NCI-H345 treated with DMSO at 0.1 percent for 48 hours (cell line): Measurements from ENCODE around the gene THBS4.

Experiments
- DNase-seq: peaks from one replicate; lab custom pipeline; 2025; ENCODE audit not compliant: unreplicated experiment; lab: John Stamatoyannopoulos, UW

The THBS4 gene

DNA sequence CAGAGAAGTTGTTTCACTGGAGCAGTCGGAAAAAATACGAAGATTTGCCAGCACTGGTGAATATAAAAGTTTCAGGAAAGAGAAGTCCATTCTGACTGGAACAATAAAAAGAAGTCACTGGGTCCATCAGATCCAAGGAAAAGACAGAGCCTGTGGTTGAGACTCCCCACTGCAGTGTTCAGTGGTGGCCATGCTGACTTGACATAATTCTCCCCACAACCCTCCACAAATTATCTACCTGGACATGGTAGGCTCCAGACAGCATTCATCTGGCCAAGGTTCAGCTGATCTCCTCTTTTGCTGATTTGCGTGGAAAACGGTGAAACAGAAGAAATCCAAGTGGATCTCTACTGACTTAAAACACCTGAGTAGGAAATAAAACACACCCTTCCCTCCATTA is 8.0 kb downstream of the THBS4 start:
- DNase-seq: no peak

DNA sequence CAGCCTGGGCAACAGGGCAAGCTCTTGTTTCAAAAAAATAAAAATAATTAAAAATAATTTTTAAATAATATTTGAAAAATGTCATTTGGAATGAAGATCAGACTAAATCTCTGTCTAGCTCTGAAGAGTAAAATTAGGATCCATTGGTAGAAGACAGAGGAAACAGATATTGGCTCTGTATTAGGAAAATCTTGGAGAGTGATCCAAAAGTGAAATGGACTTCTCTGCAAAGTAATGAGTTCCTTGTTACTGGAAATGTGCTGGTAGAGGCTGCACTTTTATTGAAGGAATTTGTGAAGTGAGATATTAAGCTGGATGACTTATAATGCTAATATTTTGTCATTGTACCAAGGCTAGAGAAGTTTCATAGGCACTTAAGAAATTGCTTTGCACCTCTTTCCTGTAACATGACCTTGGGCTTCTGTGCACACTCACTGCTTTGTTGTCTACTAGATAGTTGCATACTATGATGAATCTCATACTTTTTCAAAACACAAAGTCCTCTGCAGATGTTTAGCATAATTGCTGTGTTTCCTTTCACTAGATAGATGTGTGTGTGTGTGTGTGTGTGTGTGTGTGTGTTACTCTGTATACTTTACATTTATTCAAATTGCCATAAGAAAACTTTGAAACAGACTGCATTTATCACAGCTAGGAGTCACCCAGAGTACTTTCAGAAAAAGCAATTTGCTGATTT is 13.1 kb downstream of the THBS4 start:
- no peak for DNase-seq

DNA sequence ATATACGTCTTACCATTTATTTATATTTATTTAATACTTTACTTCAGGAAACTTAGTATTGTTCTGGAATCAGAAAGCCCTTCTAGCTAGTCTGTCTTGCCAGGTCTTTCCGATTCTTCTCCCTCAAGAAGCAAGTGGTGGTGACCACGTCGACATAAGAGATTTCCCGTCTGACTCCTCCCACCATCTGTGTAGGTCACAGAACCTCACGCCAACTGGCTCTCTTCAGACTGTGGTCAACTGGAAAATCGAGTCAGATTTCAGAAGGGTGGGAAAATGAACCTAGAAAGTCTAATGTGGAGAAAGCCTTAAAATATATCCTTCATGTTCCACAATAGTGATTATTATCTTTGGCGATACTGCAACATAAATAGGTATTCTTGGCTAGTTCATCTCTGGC is 17.3 kb downstream of the THBS4 start:
- no peak for DNase-seq

DNA sequence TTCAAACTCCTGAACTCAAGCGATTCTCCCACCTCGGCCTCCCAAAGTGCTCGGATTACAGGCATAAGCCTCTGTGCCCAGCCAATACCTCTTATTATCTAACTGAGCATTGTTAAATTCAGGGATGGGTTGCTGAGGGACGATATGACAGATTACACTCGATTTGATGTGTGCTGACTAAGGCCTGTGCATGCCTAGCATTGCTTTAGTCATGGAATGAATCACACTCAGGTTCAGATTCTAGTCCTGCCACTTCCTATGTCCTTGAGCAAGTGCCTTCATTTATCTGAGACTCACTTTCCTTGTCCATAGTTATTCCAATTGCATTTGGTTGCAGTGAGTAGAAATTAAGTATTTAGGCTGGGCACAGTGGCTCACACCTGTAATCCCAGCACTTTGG is 19.5 kb downstream of the THBS4 start:
- no peak for DNase-seq

DNA sequence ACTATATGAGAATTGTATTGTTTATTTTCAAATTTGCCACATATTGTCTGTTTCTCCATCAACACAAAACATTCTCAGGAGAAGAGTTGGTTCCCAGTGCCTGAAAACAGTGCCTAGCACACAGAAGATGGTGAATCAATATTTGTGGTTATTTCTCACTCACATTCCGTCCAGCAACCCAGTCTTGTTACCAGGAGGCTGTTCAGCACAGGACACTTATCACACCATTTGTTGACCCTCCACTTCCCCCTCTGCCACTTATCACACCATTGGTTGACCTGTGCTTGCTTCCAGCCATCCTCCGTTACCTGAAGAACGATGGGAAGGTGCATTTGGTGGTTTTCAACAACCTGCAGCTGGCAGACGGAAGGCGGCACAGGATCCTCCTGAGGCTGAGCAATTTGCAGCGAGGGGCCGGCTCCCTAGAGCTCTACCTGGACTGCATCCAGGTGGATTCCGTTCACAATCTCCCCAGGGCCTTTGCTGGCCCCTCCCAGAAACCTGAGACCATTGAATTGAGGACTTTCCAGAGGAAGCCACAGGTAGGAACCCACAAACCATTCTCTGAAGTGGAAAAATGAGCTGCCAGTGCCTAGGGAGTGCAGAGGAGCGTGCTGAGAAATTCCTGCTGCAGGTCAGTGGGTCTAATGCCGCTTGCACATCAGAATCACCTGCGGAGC is 20.5 kb downstream of the THBS4 start:
- DNase-seq: peak; percentile 59

DNA sequence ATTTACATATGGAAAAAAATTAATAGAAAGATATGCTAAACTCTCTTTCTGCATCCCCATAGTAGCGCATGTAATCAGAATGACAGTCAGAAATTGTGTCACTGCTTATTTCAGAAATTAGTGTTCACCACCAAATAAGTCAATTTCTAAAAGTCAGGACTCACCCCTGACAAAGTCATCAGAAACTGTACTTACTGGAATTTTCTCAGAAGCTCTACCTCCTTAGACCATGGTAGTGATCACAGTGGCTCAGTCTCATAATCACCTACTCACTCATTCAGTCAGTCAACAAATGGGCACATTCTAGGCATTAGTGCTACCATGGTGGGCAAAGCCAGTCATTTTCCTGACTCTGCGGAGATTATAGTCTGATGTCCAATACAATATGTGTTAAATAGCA is 22.0 kb downstream of the THBS4 start:
- DNase-seq: no peak

DNA sequence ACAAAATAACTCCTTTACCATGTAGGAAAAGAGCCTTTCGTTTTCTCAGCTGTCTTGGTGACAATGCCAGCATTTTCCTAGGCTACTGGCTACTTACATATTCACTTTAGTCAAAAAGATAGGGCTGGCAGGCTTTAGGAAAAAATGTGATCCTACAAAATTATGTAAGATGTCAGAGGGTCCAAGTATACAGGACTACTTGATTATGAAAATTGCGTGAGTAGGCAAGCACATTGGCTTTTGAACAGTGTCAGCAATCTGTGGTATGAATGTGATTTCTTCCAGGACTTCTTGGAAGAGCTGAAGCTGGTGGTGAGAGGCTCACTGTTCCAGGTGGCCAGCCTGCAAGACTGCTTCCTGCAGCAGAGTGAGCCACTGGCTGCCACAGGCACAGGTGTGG is 22.8 kb downstream of the THBS4 start:
- DNase-seq: no peak

DNA sequence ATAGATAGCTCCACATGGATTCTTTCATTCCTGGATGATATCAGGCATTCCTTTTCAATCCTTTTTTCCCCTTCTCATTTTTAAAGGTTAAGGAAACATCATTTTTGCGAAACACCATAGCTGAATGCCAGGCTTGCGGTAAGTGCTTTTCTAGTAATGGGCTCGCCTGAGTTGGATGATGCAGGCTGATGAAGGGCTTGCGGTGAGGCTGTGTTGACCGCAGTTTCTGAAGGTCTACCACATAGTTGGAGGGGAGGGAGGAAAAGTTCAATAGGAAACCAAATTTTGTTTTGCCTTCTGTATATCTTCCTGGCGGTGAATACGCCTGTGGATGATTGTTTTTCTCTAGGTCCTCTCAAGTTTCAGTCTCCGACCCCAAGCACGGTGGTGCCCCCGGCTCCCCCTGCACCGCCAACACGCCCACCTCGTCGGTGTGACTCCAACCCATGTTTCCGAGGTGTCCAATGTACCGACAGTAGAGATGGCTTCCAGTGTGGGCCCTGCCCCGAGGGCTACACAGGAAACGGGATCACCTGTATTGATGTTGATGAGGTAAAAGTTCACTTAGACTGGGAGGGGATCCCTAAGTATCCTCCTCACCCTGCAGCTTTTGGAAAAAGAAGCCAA is 24.3 kb downstream of the THBS4 start:
- no peak for DNase-seq

DNA sequence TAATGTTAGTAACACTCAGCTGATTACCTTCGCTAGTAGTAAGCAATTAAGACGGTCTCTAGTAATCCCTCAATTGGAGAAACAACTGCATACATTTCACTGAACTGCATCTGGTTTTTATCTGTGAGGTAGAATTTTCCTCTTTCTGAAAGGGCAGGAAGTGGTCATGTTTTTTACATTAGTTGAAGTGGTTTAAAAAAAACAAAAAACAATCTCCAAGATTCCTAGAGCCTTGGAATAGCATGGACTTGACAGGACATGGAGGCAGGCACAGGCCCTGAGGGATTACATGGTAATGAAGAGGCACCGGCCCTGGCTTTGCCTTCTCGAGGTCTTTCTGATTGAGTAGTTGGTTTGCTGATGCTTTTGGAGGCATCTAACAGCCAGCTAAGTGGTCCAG is 25.8 kb downstream of the THBS4 start:
- DNase-seq: no peak

DNA sequence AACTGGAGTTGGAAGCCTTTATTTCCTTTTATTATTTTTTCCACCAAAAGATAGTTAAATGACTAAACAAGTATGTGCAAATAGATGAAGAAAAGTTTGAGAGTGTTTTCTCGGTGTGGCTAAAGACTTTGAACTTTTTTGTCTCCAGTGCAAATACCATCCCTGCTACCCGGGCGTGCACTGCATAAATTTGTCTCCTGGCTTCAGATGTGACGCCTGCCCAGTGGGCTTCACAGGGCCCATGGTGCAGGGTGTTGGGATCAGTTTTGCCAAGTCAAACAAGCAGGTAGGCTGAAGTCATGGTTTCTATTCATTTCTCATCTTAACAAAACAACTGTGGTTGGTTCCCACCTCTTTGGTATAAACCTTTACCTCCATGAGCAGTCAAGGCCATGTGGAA is 26.4 kb downstream of the THBS4 start:
- DNase-seq: no peak

DNA sequence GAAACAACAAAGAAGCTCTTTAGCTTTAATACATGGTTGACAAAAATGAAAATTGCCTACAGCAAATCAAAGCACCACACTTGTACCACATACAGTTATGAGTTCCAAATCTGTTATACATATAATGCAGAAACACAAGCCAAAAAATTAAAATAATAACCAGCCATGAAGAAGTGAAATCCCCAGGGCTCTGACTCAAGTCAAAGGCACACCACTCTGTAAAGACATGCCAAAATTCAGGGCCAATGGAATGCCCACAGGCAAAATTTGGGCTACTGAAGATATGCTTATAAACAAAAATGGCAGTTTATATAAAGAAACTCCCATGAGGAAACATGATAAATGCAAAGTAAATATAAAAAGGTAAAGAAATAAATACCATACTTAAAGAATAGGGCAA is 29.0 kb downstream of the THBS4 start:
- DNase-seq: no peak

DNA sequence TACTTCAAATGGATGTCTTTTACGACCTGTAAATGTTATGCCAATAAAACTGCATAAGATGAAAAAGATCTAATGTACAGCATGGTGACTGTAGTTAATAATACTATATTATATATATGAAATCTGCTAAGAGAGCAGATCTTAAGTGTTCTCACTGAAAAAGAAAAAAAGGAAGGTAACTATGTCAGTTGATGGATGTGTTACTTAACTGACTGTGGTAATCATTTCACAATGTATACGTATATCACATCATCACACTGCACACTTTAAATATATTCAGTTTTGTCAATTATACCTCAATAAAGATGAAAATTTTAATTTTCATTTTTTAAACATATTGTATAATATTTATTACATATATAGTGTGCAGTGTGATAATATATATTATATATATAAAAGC is 31.9 kb downstream of the THBS4 start:
- no peak for DNase-seq

DNA sequence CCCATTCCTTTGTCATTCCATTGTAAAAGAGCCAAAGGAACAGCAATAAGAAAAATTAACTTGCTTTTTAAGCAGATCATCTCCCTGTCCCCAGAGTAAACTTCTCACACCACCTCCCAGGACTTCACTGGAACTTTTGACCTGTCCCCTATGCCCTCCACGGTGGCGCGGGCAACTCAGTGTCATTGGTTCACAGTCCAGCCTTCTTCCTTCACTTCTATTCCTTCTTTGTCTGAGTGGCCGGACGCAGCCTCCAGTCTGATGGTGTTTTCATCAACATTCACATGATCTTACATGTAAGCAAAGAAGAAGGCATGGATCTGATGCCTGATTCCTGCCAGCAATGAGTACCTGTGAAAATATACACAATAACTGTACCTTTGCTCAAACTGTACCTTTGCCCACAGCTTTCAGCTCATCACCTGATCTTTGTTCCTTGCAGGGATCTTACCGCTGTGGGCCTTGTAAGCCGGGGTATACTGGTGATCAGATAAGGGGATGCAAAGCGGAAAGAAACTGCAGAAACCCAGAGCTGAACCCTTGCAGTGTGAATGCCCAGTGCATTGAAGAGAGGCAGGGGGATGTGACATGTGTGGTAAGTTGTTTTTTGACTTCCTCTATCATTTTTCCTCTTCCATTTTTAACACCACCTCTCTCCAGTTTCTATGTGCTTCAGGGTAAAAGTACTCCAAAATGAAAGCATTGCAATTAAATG is 32.5 kb downstream of the THBS4 start:
- DNase-seq: no peak

DNA sequence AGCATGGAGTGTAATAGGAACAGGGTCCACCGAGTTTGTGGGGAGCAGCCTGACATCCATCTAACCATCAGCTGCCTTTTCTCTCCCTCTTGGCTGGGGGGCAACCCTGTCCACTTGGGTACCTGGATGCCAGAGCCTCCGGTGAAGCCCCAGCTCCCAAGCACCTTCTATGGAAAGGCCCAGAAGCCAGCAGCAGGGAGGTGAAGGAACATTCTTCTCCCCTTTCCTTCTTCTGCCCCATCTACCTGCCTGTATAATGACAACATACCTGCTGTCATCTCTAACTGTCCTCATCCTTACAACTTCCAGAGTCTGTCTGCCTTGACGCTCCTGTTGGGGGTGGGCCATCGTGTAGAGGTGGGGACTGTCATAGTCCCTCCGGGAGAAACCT is 33.1 kb downstream of the THBS4 start:
- DNase-seq: no peak

DNA sequence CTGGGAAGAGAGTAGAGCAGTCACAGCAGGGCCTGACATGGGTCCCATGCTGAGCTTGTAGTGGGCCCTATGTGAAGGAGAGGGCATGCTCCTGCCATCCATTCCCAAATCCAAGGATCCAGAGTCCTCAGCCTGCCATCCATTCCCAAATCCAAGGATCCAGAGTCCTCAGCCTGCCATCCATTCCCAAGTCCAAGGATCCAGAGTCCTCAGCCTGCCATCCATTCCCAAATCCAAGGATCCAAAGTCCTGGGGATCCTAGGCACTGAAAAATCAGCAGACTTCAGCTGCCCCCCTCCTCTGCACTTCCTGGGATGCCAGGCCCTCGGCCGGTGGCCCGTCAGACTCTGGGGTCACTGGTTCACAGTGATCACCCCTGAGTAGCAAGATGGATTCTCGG is 33.6 kb downstream of the THBS4 start:
- no peak for DNase-seq

DNA sequence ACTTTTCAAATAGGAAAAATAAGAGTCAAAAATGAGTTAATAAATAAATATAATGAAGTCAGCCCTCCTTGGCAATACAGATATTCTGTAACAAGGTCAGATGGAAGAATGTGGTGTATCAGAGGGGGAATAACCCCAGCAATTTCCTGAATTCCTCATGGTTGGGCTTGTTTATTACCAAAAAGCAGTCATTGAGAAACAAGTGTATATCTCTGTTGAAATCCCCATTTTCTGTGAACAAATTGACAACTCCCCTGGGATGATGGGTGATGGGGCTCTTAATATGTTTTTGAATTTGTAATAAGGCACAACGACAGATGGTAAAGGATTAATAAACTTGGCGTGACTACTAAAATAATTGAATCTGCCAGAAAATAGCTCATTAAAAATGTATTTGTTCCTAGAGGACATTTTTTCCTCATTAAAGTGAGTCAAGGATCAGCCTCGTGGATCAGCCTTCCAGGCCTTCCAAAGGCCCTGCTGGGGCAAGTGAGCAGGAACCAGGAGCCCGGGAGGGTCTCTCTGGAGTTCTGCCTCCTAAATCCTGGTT is 34.2 kb downstream of the THBS4 start:
- DNase-seq: no peak

DNA sequence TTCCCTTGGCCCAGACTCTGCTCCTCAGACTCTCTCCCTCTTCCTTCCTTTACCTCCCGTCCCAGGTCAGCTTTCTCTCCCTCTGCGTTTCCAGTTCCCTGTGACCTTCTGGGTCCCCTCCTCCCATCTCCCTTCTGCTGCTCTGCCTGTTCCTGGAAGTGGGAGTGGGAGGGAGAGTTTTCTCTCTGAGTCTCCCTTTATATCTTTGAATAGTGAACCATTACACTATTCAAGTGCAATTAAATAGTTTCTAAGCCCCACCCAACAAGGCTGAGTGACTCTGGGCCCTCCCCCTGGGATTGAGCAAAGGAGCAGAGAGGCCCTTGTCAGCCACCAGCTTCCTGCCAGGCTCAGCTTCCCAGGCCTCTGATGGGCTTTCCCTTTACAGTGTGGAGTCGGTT is 34.8 kb downstream of the THBS4 start:
- DNase-seq: no peak

DNA sequence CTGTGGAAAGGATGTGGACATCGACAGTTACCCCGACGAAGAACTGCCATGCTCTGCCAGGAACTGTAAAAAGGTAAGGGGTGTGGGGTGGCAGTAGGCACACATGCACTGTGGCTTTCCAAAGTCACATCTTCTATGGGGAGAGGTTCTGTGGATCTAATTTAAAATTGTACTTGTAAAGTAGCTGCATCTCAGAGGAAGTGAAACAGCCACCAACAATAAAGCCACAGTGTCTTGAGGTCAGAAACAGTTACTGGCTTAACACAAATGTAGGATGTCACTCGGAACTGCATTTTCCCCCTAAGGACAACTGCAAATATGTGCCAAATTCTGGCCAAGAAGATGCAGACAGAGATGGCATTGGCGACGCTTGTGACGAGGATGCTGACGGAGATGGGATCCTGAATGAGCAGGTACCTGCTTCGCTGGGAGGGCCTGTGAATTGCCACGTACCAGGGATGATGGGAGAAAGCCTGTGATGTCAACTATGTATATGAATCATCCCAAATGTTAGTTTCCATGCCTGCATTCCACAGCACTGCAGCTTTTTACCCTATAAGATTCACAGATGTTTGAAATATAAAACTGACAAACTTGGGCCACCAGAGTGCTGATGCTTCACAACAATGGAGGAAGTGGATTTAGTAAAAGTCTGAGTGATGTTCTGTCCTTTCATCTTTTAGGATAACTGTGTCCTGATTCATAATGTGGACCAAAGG is 35.3 kb downstream of the THBS4 start:
- no peak for DNase-seq

DNA sequence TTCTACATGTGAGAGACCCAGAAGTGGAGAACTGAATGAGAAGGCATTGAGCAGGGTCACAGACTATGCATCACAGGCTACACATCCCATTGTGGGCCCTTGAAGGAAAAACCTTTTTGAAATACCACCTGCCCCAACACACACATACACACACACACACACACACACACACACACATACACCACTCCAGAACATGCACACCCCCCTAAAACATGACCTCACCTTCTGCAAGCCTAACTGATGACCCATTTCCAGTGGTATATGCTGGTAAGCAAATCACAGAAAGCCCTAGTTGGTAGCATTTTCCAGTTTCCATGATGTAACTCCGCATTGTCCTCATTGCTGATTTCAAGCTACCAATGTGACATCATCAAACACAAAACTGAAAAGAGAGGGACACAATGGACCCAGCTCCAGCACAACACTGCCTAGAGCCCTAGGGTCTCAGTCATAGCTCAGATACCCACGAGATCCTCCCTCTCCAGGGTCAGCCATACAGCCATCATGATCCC is 36.4 kb downstream of the THBS4 start:
- no peak for DNase-seq

DNA sequence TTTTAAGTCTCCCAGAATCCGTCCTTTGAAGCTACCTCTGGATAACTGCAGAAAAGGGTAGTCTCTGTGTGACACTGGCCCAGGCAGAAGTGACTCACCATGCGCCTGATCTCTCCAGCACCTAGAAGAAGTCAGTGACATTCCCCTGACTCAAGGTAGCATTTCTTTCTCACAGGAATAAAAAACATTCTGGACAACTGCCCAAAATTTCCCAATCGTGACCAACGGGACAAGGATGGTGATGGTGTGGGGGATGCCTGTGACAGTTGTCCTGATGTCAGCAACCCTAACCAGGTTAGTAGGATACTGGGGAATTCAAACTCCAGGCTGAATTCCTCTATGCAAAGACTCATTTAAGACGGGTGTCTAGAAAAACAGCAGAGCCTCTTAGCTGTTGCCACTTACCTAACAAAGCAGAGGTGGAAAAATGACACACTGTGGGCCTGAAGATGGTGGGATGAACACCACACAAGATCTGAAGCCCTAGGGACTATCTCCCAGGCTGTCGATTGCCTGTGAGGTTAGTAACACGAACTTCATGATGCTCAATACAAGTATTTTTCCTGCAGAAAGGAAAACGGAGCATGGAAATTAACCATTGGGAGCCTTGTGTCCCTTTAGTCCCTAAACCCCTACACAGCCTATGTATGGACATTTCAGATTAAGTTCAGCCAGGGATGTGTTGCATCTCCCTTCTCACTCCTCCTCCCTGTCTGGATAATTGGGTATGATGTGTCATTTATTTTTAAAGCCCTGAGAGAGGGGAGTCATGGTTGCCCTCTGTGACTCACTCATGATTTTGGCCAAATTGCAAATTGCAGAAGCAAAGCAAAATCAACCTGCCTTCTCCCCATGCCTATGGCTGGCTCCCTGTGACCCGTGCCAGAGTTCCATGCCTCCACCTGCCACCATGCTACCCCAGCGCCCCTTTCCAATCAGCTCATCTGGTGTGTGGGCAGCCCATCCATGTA is 37.2 kb downstream of the THBS4 start:
- DNase-seq: no peak
